Activated CD4-positive, alpha-beta T cell treated with anti-CD3 and anti-CD28 coated beads, Interleukin-2, amount 50 U/mL, for 4 hours (primary cell): ENCODE data around the gene WDR86.

ENCODE experiments used
- DNase-seq, 2 experiments: peaks; one replicate each; pipeline ENCODE4 v3.0.0-alpha.2; 2020

WDR86 gene

DNA sequence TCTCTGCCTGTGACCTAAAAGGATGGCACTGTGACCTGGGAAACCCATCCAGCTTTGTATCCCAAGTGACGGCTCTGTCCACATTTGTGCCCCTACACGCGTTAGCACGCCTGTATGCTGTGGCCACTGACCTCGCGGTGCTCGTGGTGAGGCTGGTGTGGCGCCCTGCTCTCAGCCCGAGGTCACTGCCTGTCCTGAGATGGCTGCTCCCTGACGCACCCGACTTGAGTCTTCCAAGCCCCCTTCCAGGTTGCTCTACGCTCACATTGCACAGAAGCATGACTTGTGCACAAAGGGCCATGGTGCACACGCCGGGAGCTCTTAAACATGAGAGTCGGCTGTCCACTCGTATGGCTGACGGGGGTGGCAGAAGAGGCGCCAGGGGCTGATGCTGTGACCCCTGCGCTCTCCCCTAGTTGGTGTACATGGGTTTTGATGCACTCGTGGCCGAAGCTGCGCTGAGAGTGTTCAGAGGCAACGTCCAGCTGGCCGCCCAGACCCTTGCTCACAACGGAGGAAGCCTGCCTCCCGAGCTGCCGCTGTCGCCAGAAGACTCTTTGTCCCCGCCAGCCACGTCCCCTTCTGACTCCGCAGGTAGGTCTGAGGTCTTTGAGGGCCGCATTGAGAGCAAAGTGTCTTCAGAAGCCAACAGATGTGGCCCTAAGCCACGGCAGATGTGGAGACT, 33.5 kb downstream of the WDR86 start:
- DNase-seq = no peak

GRCh38 chr7:151375530-151376217, 34.2 kb downstream of the WDR86 start:
- no peak for DNase-seq

GRCh38 chr7:151374726-151375125, 35.1 kb downstream of the WDR86 start:
- no peak for DNase-seq

DNA sequence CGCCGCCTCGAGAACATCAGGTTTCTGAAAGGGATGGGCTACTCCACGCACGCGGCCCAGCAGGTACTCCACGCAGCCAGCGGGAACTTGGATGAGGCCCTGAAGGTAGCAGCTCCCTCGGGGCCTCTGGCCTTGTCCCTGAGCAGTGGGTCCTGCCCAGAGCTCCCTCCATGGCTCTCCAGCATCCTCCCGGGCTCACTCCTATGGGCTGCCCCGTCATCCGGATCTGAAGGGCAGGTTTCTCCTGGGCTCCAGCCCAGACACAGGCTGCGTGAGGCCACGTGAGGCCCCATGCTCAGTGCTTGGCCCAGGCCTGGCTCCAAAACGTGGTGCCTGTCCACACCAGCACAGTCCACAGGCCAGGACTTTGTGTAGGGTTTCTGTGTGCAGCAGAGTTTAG, 35.7 kb downstream of the WDR86 start:
- no peak for DNase-seq

DNA sequence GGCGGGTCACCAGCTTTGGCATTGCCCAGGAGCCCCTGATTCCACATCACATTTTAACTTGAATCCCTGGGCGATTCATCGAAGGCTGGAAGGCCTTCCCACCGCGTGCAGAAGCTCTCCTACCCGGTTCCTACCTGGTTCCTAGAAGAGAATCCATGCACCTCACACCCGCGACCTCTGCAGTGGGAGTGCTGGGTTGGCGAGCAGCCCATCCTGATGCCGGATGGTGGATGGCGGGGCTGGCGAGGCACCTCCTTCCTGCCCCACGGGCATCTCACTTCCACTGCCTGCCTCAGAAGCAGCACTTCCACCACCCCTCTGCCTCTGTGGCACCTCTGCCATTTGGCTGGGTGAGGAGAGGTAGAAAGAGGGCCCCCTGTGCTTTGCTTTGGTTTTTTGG, 36.2 kb downstream of the WDR86 start:
- DNase-seq = no peak

- DNase-seq = no peak
Observed at GRCh38 chr7:151372612-151373265, 37.1 kb downstream of the WDR86 start.

- DNase-seq = no peak
Observed at GRCh38 chr7:151371266-151371665, 38.6 kb downstream of the WDR86 start.

- peak; percentile 70 for DNase-seq
Observed at GRCh38 chr7:151368136-151368571, 41.7 kb downstream of the WDR86 start.

- no peak for DNase-seq
Observed at GRCh38 chr7:151367284-151367683, 42.6 kb downstream of the WDR86 start.

DNA sequence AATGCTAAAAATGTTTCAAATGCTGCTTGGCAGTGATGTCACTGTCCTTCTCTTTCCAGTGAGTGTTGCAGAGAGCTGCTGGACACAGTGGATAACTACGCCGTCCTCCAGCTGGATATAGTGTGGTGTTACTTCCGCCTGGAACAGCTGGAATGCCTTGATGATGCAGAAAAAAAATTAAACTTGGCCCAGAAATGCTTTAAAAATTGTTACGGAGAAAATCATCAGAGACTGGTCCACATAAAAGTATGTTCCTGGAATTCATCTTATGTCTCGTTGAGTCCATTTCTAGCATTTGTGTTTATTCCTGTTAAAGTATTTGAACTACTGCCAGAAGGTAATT, 43.0 kb downstream of the WDR86 start:
- DNase-seq = no peak

DNA sequence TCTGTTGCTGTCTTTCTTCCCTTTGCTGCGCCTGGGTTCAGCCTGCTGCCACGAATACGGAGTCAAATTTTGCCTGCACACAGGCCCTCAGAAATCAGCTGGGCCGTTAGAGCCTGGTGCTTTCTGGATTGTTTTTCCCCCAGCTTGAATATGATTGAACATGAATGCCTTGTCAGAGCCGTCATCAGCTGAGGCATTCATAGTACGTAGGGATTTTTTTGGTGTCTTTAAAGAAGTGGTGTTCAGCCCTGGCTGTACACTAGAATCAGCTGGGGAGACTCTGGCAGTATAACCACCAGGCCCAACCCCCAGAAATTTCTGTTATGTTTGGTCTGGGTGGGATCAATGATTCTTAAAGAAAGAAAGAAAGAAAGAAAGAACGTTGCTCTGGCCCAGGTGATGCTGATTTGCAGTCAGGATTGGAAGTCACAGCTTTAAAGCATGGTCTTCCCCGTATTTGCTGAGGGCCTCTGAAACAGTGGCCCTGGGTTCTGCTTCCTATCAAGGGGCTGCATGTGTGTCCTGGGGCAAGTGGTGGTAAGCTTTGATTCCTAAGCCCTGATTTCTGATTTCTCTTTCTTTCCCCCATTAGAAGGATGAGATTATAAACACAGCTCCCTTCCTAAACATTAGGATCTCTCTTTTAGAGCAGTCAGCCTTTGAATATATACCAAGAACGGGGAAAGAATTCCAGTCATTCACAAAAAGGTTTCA, 43.5 kb downstream of the WDR86 start:
- DNase-seq = no peak

DNA sequence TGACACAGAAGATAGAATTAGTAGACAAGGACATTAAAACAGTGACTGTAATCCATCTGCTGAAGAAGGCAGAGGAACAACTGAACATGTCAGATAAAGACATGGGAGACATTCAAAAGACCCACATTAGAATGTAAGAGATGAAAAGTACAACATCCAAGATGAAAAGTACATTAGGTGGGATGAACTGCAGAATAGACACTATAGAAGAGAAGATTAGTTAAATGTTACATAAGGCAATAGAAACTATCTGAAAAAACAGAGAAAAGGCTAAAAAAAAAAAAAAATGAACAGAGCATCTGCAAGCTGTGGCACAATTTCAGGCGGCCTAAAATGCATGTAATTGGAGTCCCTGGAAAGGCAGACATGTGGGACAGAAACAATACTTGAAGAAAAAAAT, 46.7 kb downstream of the WDR86 start:
- DNase-seq = no peak

DNA sequence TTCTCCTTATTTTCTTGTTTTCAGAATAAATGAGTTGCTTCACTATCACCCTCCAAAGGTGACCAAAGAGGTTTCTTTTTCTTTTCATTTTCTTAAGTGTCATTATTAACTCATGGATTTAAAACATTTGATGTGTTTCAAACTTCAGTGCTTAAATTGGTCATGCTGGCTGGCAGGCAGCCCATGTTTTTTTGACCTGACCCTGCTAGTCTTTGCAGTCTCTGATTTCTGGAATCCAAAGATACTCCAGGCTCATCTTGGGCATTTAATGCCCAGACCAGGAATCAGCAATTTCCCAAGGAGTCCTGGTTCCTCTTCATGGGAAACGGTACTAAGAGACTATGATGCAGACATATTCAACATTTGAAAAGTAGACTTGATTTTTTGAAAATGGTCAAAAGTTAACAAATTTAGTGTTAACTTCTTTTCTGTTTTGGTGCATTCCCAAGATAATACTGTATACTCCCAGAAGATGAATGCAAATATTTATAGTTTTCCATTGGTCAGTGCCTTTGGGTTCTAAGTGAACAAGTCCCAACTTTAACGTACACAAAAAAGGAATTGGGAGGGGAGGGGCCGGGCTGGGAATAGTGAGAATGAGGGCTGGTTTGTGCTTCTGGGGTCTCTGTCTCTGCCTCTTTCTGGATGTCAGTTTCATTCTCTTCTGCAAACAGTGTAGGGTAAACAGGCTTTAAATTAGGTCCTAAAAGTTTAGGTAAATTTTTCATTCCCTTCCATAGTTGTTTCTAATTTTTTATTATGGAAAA, 48.5 kb downstream of the WDR86 start:
- DNase-seq = no peak

GRCh38 chr7:151352512-151352911, 57.3 kb downstream of the WDR86 start:
- DNase-seq = no peak

GRCh38 chr7:151351967-151352366, 57.9 kb downstream of the WDR86 start:
- DNase-seq = peak; percentile 18 to 24

DNA sequence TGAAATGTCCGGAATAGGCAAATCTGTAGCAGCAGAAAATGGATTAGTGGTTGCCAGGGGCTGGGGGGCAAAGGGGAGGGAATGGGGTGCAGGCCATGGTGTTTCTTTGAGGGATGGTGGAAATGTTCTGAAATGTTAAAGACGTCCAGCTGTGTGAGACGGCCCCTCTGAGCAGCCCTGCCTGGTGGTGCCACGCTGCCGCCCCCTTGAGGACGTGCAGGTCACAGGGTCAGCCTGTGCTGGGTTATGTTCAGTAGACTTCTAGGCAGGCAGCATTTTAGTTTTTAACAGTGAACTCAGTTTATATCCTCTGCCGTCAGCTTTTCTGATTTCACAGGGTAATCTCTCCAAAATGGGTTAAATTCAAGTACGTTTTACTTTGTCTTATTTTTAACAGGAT, 58.8 kb downstream of the WDR86 start:
- peak; percentile 23 to 29 for DNase-seq

GRCh38 chr7:151349507-151349853, 60.4 kb downstream of the WDR86 start:
- no peak for DNase-seq

- no peak for DNase-seq
Observed at GRCh38 chr7:151348970-151349369, 60.9 kb downstream of the WDR86 start.

GRCh38 chr7:151347200-151347599, 62.6 kb downstream of the WDR86 start:
- DNase-seq = no peak

DNA sequence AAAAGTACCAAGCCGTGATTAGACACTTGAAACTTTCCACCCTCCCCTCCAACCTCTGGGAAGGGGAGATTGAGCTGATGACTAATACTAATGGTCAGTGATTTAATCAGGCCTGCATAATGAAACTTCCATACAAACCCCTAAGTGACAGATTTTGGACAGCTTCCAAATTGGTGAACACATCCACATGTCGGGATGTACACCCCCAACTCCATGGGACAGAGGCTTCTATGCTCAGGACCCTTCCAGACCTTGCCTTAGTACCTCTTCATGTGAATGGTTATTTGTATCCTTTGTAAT, 63.4 kb downstream of the WDR86 start:
- no peak for DNase-seq

GRCh38 chr7:151345576-151346469, 64.0 kb downstream of the WDR86 start:
- DNase-seq = no peak

- DNase-seq = no peak
Observed at GRCh38 chr7:151343516-151343915, 66.3 kb downstream of the WDR86 start.
